Measurements from ENCODE around the gene XCL1. TPM values are rescaled to one million over a fixed set of nuclear protein-coding genes. Genes with fewer than 3 reads are reported as not detected.
"Not testable (repeated sequence)": the region's sequence is repeated elsewhere in the genome, so short reads cannot be mapped to it uniquely, and the experiment has no call there.

The XCL1 gene
- total and polyA plus RNA-seq, 7 experiments from 2014 or later = 0.15 to 2.6 (median 0.88) TPM; not detected in 2

DNA sequence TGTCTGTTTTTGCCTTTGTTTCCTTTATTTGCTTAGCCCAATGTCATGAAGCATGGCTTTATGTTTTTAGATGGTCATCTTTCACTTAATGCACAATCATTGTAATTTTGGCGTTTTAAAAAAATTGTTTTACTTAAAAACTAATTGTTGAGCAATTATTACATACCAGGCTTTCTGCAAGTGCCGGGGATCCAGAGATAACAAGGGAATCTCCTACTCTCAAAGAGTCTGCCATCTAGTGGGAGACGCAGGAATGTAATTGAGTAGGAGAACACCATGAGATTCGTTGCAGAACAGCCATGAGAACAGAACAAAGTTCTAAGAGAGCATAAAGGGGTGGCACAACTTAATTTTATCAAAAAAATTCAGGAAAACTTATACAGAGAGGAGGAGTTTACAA lies 2.2 kb upstream of the XCL1 start:
- H3K4me3 ChIP-seq (ENCODE audit: low read length); H3K36me3 ChIP-seq (ENCODE audit: control insufficient read depth in 2 of 3, insufficient read depth in 3 of 3, low read length in 3 of 3); H3K27ac Mint-ChIP-seq; H3K36me3 Mint-ChIP-seq; H3K27me3 ChIP-seq (ENCODE audit: control insufficient read depth in 2 of 2, insufficient read depth in 2 of 2, low read length in 2 of 2); POLR2A ChIA-PET; H3K4me3 Mint-ChIP-seq; H3K4me1 ChIP-seq (ENCODE audit: control insufficient read depth in 2 of 2, insufficient read depth in 2 of 2, low read length in 2 of 2); H3K27ac ChIP-seq (ENCODE audit: low read depth, low read length); H3K9me3 Mint-ChIP-seq; H3K9me3 ChIP-seq (ENCODE audit: control insufficient read depth in 2 of 3, low read length in 3 of 3): not testable (repeated sequence)
- intact Hi-C loops (cut with micrococcal nuclease) = loop anchor here (1.0 to 5.0 kb wide), 4 partner anchors 37 to 232 kb away; no protein-coding TSS in a partner anchor
- peak; percentile 57 for ATAC-seq
- DNase-seq = peak in 7 of 9 donors; percentile 8 to 55 (median 32)
- H3K4me1 Mint-ChIP-seq = peaks cover 3 to 29% (median 7%) of the 10 kb centered on the region in 7 donors
- CTCF ChIA-PET = interaction anchor here (2.6 kb wide), 1 partner anchor 134 kb away, joined by 12 read pairs; no protein-coding TSS in a partner anchor
- peaks cover 0 to 18% (median 0%) of the 10 kb centered on the region in 5 donors for H3K27me3 Mint-ChIP-seq

DNA sequence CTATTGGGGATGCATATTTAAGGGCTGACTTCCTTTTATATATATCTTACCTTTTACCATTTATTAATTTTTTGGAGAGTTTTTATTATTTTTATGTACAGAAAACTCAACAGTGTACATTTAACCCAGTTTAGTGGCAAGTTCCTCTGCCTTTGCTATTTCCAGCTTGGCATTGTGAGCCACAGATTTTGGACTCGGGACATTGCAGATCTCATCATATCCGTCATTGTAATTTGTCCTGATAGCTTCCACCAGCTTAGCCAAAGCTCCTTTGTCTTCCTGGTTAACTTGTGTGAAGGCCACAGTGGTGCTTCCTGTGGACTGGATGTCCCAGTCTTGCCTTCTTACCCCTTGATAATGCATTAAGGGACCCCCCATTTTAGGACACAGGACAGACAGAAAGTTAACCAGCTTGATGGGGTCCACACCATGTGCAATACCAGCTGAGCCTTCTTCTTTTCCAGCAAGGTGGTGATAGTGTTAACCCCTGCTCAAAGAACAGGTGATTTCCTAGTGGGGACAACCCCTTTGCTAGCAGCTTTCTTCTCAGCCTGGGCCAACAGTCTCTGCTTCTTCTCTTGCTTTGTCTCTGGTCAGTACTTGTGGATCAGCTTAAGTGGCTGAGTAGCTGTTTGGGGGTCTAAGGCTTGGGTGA lies 2.3 kb downstream of the XCL1 start:
- H3K27me3 Mint-ChIP-seq; H3K9me3 Mint-ChIP-seq; H3K4me3 ChIP-seq (ENCODE audit: low read length); DNase-seq; ATAC-seq; H3K27me3 ChIP-seq (ENCODE audit: control insufficient read depth in 2 of 2, insufficient read depth in 2 of 2, low read length in 2 of 2); H3K36me3 Mint-ChIP-seq; H3K27ac ChIP-seq (ENCODE audit: low read depth, low read length); intact Hi-C loops (cut with micrococcal nuclease); H3K9me3 ChIP-seq (ENCODE audit: control insufficient read depth in 2 of 3, low read length in 3 of 3); H3K36me3 ChIP-seq (ENCODE audit: control insufficient read depth in 2 of 3, insufficient read depth in 3 of 3, low read length in 3 of 3); H3K27ac Mint-ChIP-seq; POLR2A ChIA-PET; H3K4me1 ChIP-seq (ENCODE audit: control insufficient read depth in 2 of 2, insufficient read depth in 2 of 2, low read length in 2 of 2): not testable (repeated sequence)
- peaks cover 3 to 20% (median 7%) of the 10 kb centered on the region in 7 donors for H3K4me1 Mint-ChIP-seq
- H3K4me3 Mint-ChIP-seq = peak overlapping the region in 1 of 10 donors; percentile 50
- CTCF ChIA-PET = interaction anchor here (1.5 to 1.9 kb wide), 2 partner anchors 139 to 236 kb away, joined by 9 read pairs; no protein-coding TSS in a partner anchor

DNA sequence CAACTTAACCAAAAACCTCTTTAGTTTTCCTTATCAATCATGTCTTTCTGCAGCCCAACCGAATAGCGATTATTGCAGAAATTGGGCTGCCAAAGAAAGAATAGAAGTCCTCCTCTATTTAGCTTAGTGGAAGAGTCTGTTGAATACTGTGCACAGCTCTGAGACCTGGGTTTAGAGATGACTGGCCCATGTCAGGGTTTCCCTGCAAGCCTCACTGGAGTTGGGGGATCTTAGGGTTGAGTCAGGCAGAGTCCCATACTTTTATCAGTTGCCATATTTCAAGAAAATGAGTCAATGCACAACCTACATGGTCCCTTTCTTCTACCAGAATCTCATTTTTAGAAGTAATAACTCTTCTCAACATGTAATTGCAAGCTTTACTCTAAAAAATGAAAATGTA lies 3.9 kb downstream of the XCL1 start:
- peaks cover 0 to 10% (median 0%) of the 10 kb centered on the region in 7 donors for H3K4me1 Mint-ChIP-seq
- H3K4me3 Mint-ChIP-seq; POLR2A ChIA-PET; H3K36me3 Mint-ChIP-seq; H3K27ac Mint-ChIP-seq; H3K4me1 ChIP-seq (ENCODE audit: control insufficient read depth in 2 of 2, insufficient read depth in 2 of 2, low read length in 2 of 2); H3K9me3 ChIP-seq (ENCODE audit: control insufficient read depth in 2 of 3, low read length in 3 of 3); DNase-seq; H3K27ac ChIP-seq (ENCODE audit: low read depth, low read length); H3K27me3 ChIP-seq (ENCODE audit: control insufficient read depth in 2 of 2, insufficient read depth in 2 of 2, low read length in 2 of 2); intact Hi-C loops (cut with micrococcal nuclease); H3K4me3 ChIP-seq (ENCODE audit: low read length); ATAC-seq; H3K36me3 ChIP-seq (ENCODE audit: control insufficient read depth in 2 of 3, insufficient read depth in 3 of 3, low read length in 3 of 3); H3K27me3 Mint-ChIP-seq; H3K9me3 Mint-ChIP-seq: not testable (repeated sequence)
- CTCF ChIA-PET = interaction anchor here (0.6 kb wide), 1 partner anchor 23 kb away, joined by 3 read pairs; no protein-coding TSS in a partner anchor

DNA sequence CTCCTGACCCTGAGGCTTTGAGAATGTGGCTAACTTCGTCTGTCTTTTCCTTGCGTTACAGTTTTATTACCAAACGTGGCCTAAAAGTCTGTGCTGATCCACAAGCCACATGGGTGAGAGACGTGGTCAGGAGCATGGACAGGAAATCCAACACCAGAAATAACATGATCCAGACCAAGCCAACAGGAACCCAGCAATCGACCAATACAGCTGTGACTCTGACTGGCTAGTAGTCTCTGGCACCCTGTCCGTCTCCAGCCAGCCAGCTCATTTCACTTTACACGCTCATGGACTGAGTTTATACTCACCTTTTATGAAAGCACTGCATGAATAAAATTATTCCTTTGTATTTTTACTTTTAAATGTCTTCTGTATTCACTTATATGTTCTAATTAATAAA lies 4.6 kb downstream of the XCL1 start:
- H3K4me3 ChIP-seq (ENCODE audit: low read length); DNase-seq; ATAC-seq; H3K9me3 Mint-ChIP-seq; H3K27ac ChIP-seq (ENCODE audit: low read depth, low read length); CTCF ChIA-PET; H3K27me3 ChIP-seq (ENCODE audit: control insufficient read depth in 2 of 2, insufficient read depth in 2 of 2, low read length in 2 of 2); H3K4me1 ChIP-seq (ENCODE audit: control insufficient read depth in 2 of 2, insufficient read depth in 2 of 2, low read length in 2 of 2); H3K36me3 Mint-ChIP-seq; H3K4me3 Mint-ChIP-seq; H3K9me3 ChIP-seq (ENCODE audit: control insufficient read depth in 2 of 3, low read length in 3 of 3); intact Hi-C loops (cut with micrococcal nuclease); POLR2A ChIA-PET; H3K27ac Mint-ChIP-seq; H3K36me3 ChIP-seq (ENCODE audit: control insufficient read depth in 2 of 3, insufficient read depth in 3 of 3, low read length in 3 of 3); H3K27me3 Mint-ChIP-seq: not testable (repeated sequence)
- H3K4me1 Mint-ChIP-seq = peaks cover 0 to 10% (median 0%) of the 10 kb centered on the region in 7 donors

DNA sequence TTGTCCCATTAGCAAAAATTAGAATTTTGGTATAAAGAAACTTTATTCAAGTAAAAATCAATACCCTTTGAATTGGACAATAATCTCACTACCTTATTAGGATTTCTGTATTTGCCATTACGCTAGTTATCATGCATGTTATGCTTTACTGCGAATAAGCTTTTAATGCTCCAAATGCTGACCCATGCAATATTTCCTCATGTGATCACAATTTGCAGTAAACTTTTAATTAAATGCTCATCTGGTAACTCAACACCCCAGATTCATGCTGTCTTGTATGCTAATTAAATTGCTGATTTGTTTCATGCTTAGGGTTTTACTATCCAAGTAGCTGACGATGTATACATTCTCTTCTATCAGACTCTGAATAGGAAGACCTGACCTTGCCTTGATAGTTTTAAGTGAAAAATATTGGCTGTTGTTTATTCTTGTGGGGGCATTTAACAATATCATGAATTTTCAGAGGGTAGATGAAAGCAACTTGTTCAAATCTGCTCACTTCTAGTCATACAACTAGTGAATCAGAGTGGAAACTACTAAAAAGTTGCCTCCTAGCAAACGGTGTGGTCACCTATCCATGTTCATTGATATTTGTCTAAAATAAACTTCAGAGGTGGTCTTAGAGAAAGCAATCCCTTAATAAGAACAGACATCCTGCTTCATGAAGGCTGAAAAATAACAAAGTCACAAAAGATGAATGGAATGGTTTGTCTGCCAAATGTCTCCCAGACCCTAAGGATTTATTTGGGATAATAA lies 5.6 kb downstream of the XCL1 start:
- H3K4me1 Mint-ChIP-seq = peaks cover 0 to 7% (median 0%) of the 10 kb centered on the region in 7 donors
- ATAC-seq (no peak), DNase-seq (no peak)
- Histone ChIP-seq H3K4me1 (ENCODE audit: control insufficient read depth in 2 of 2, insufficient read depth in 2 of 2, low read length in 2 of 2) (no peaks in the 10 kb centered on the region), H3K27ac (ENCODE audit: low read depth, low read length) (no peak overlapping the region), H3K36me3 (ENCODE audit: control insufficient read depth in 2 of 3, insufficient read depth in 3 of 3, low read length in 3 of 3) (no peaks in the 10 kb centered on the region), H3K27me3 (ENCODE audit: control insufficient read depth in 2 of 2, insufficient read depth in 2 of 2, low read length in 2 of 2) (no peaks in the 10 kb centered on the region), H3K9me3 (ENCODE audit: control insufficient read depth in 2 of 3, low read length in 3 of 3) (no peaks in the 10 kb centered on the region), H3K4me3 (ENCODE audit: low read length) (no peak overlapping the region)
- CTCF ChIA-PET = interaction anchor here (0.5 kb wide), 1 partner anchor 666 kb away, joined by 3 read pairs; no protein-coding TSS in a partner anchor
- H3K27ac Mint-ChIP-seq = no peak overlapping the region
- POLR2A ChIA-PET = no interaction called here
- H3K4me3 Mint-ChIP-seq = no peak overlapping the region
- intact Hi-C loops (cut with micrococcal nuclease) = no loop called here
- peaks cover 0 to 7% (median 0%) of the 10 kb centered on the region in 11 donors for H3K9me3 Mint-ChIP-seq
- H3K36me3 Mint-ChIP-seq = peaks cover 0 to 2% (median 0%) of the 10 kb centered on the region in 5 donors
- H3K27me3 Mint-ChIP-seq = peaks cover 0 to 6% (median 0%) of the 10 kb centered on the region in 5 donors

DNA sequence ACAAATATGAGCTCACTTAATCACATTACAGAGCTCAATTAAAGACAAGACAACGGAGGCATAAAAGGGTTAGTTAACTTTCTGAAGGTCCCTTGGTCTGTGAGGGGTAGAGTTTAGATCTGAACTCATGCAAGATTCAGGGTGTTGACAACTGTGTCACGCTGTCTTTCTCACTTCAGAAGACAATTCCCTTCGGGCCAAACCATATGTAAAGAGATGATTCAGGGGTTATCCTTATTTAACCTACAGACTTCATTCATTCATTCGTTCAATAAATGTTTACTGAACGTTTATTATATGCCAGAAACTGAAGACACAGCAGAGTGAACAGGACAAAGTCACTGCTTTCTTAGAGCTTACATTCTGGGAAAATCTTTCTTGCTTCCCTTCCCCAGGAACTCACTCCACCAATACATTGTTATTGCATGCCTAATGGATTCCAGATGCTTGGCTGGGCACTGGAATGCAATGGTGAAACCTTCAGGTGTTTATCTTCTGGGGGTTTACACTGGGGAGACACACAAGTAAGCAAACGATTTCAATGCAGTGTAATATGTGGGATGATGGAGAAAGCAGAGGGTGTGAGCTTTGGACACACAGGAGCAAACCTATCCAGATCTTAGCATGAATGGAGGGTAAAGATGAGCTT lies 6.4 kb downstream of the XCL1 start:
- Mint-ChIP-seq H3K4me3 (no peak overlapping the region), H3K36me3 (peaks cover 0 to 4% (median 0%) of the 10 kb centered on the region in 5 donors), H3K4me1 (peaks cover 0 to 2% (median 0%) of the 10 kb centered on the region in 7 donors), H3K27me3 (peaks cover 0 to 3% (median 0%) of the 10 kb centered on the region in 5 donors), H3K9me3 (peaks cover 0 to 12% (median 0%) of the 10 kb centered on the region in 11 donors), H3K27ac (no peak overlapping the region)
- Histone ChIP-seq H3K9me3 (ENCODE audit: control insufficient read depth in 2 of 3, low read length in 3 of 3) (no peaks in the 10 kb centered on the region), H3K4me3 (ENCODE audit: low read length) (no peak overlapping the region), H3K4me1 (ENCODE audit: control insufficient read depth in 2 of 2, insufficient read depth in 2 of 2, low read length in 2 of 2) (no peaks in the 10 kb centered on the region), H3K27me3 (ENCODE audit: control insufficient read depth in 2 of 2, insufficient read depth in 2 of 2, low read length in 2 of 2) (no peaks in the 10 kb centered on the region), H3K36me3 (ENCODE audit: control insufficient read depth in 2 of 3, insufficient read depth in 3 of 3, low read length in 3 of 3) (no peaks in the 10 kb centered on the region), H3K27ac (ENCODE audit: low read depth, low read length) (no peak overlapping the region)
- POLR2A ChIA-PET = no interaction called here
- ATAC-seq = no peak
- CTCF ChIA-PET = no interaction called here
- DNase-seq = no peak
- intact Hi-C loops (cut with micrococcal nuclease) = no loop called here
